GM12872 (cell line): Measurements from ENCODE around the gene ERVK3-1.

Source experiments
- CTCF ChIP-seq: IDR thresholded peaks from 3 replicates; pipeline ENCODE4 v1.5.1; 2011; ENCODE audit warnings: low read depth, mild to moderate bottlenecking, low read length, moderate library complexity; ENCODE audit not compliant: insufficient read depth

ERVK3-1 gene

GRCh38 chr19:58305065-58305931 lies at the start of gene ERVK3-1:
TSS of gene ERVK3-1 (plus strand) at chr19:58305377. CDS start at chr19:58312169, 6,792 bp downstream.
- no peak for TF ChIP-seq CTCF

GRCh38 chr19:58261600-58261967 lies 43.6 kb upstream of the ERVK3-1 start:
- TF ChIP-seq CTCF, result no peak

GRCh38 chr19:58261968-58262921 lies 42.9 kb upstream of the ERVK3-1 start:
- TF ChIP-seq CTCF, result no peak

GRCh38 chr19:58262922-58263296 lies 42.3 kb upstream of the ERVK3-1 start:
- no peak for TF ChIP-seq CTCF

- TF ChIP-seq CTCF, result no peak
Observed at GRCh38 chr19:58265100-58265499, 40.1 kb upstream of the ERVK3-1 start.

- no peak for TF ChIP-seq CTCF
Observed at GRCh38 chr19:58268344-58268743, 36.8 kb upstream of the ERVK3-1 start.

- no peak for TF ChIP-seq CTCF
Observed at GRCh38 chr19:58274771-58275201, 30.4 kb upstream of the ERVK3-1 start.
